Measurements from ENCODE around the gene TNP1. TPM values are rescaled to one million over a fixed set of nuclear protein-coding genes. Genes with fewer than 3 reads are reported as not detected.

TNP1 gene
- total RNA-seq, 1 experiment from 2014 or later: not detected

DNA sequence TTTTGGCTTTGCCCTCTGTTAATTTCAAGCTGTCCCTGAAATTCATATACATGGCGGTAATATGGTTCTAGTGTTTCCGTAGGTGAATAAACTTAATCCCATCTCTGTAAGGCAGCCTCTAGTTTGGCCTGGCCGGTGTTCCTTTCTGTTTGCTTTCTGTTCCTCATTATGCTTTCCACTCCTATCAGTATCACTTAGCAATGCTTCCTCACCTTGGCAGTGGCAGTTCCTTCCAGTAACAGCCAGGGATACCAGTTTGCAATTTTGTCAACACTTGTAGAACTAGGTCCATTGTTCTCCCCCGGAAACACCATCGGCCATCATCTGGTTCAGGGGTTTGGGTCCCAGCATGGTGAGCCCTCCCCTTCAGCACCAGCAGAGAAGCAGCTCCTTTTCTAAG, 18.2 kb upstream of the TNP1 start:
- in situ Hi-C loops (cut with HindIII; ENCODE audit: low sequenced_read_pairs): no loop called here
- no peak for DNase-seq (ENCODE audit: low spot score)

DNA sequence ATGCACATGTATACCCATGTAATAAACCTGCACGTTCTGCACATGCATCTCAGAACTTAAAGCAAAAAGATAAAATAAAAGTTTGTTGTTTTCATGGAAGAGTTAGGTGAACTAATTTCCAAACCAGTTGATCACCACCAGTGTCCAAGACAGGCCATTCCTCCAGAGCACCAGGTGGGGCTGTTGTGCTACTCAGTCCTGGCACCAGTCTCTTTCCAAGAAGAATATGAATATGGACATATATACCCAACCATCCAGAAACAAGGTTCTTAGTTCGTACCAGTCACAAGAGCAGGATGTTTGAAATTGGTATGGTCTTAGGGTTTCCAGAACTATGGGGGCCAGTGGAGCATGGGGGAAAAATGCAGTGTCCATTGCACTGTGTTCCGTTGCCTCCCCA, 17.2 kb upstream of the TNP1 start:
- DNase-seq (ENCODE audit: low spot score): no peak
- in situ Hi-C loops (cut with HindIII; ENCODE audit: low sequenced_read_pairs): no loop called here

- in situ Hi-C loops (cut with HindIII; ENCODE audit: low sequenced_read_pairs): no loop called here
- no peak for DNase-seq (ENCODE audit: low spot score)
These were observed 16.0 kb upstream of the TNP1 start for GRCh38 chr2:216875862-216876261.

DNA sequence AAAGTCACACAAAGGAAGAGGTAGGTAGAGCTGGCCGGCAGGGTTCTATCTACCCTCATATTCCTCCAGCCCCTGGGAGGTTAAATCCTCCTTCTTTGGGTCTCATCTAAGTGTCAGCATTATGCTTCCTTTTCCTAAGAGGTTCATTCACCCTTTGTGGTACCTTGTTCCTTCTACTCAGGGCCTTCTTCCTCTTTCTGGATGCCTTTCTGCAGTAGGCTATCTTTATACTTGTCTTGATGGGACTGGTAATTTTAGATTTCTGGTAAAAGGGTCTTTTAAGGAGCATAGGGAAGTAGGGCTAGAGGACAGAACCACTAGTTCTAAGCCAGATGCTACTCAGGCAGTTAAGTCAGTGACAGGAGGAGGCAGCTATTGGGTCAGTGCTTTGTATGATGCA, 13.7 kb upstream of the TNP1 start:
- in situ Hi-C loops (cut with HindIII; ENCODE audit: low sequenced_read_pairs): no loop called here

GRCh38 chr2:216872624-216873023, 12.8 kb upstream of the TNP1 start:
- in situ Hi-C loops (cut with HindIII; ENCODE audit: low sequenced_read_pairs): no loop called here
- no peak for DNase-seq (ENCODE audit: low spot score)

More for the DNA sequence above, 13.7 kb upstream of the TNP1 start:
- no peak for DNase-seq (ENCODE audit: low spot score)

DNA sequence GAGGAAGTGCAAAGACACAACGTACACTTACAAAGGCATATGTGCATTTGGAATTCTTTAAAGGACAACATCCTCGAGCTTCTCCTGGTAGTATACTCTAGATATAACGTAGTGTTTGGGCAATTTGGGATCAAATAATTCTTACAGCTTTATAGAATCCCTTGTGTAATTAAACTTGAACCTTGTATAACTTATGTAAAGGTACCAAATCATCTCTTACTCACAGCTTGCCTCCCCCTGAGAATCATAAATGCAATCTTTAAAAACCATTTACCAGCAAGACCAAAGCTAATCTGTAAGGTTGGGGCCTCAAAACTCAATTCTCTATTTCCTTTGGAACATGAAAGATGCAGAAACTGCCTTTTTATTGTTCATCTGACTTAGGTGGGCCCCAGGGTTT, 12.2 kb upstream of the TNP1 start:
- in situ Hi-C loops (cut with HindIII; ENCODE audit: low sequenced_read_pairs): no loop called here

GRCh38 chr2:216871333-216871934, 11.6 kb upstream of the TNP1 start:
- in situ Hi-C loops (cut with HindIII; ENCODE audit: low sequenced_read_pairs): no loop called here
- DNase-seq (ENCODE audit: low spot score): no peak

More for the DNA sequence above, 12.2 kb upstream of the TNP1 start:
- DNase-seq (ENCODE audit: low spot score): no peak

- in situ Hi-C loops (cut with HindIII; ENCODE audit: low sequenced_read_pairs): no loop called here
- no peak for DNase-seq (ENCODE audit: low spot score)
These were observed 10.9 kb upstream of the TNP1 start for GRCh38 chr2:216870508-216871332.

DNA sequence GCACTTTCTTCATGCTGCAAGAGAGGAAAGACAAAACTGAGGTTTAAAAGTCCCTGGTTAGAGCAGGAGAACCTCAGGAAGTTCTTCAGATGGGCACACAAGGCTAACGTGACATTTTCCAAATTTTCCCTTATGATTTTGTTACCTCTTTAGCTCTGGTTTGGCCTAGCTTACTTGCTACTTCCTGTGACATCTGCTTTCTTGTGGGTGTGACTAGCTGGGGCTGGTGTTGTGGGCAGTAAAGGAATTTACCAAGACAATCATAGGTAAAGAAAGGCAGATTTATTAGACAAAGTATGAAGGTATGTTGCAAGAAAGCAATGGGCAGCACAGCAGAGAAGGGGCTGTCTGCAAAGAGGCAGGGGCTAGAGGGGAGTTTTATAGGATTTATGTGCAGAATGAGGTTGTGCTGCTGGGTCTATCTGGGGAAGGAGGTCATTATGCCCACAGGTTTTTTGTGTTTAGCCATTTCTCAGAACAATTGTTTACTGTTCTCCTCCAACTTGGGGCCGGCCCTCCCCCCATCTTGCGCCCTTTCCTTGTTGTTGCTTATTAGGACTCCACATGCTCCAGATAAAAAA, 6.7 kb upstream of the TNP1 start:
- no peak for DNase-seq (ENCODE audit: low spot score)
- in situ Hi-C loops (cut with HindIII; ENCODE audit: low sequenced_read_pairs): no loop called here

DNA sequence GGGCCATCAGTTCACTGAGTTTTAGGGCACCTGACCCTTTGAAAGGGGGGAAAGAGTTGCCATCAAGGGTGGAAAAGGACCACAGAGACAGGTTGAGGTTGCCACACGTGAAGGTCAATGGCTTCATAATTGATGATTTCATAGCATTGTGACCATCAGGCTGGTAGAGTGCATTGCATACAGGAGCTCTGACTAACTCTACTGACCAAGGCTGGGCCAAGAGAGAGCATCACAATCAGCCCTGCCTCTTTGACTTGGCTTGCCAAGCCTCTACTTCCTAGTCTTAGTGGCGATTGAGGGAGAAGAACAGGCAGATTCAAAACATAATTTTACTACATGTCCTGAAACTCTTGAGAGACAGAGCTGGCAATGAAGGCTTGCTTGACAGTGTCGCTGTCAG, 5.8 kb upstream of the TNP1 start:
- no peak for DNase-seq (ENCODE audit: low spot score)
- in situ Hi-C loops (cut with HindIII; ENCODE audit: low sequenced_read_pairs): no loop called here

GRCh38 chr2:216863946-216864345, 4.1 kb upstream of the TNP1 start:
- DNase-seq (ENCODE audit: low spot score): no peak
- in situ Hi-C loops (cut with HindIII; ENCODE audit: low sequenced_read_pairs): no loop called here

DNA sequence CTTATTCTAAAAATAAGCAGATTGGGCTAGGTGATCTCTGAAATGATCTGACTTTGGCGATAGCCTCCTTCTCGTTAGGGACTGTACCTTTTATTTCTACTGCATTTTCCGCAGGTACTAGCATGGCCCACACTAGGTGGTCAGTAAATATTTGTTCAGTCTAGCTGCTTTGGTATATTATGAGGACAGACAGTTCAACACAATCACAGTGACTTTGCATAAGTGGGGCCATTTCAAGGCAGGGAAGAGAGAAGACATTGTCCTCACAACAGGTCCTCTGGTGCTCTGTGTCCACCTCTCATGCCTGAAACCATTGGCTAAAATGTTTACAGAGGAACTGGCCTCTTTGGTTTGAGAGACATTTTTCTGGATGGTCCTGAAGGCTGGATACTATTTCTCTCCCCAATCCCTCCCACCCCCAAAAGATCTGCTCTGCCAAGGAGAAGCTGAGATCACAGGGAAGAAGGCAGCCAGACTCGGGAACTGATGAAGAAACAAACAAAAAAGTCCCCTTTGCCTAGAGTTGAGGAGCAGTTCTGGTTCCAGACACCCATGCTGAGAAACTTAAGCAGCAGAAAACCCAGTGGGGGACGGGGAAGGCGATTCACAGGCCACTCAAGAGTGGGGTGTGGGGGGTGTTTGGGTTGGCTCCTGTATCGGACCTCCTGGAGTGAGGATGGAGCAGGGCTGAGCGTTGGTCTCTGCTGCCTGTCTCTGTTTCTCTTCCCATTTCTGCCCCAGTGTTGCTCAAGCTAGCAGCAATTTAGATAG, 2.9 kb upstream of the TNP1 start:
- in situ Hi-C loops (cut with HindIII; ENCODE audit: low sequenced_read_pairs): no loop called here

DNA sequence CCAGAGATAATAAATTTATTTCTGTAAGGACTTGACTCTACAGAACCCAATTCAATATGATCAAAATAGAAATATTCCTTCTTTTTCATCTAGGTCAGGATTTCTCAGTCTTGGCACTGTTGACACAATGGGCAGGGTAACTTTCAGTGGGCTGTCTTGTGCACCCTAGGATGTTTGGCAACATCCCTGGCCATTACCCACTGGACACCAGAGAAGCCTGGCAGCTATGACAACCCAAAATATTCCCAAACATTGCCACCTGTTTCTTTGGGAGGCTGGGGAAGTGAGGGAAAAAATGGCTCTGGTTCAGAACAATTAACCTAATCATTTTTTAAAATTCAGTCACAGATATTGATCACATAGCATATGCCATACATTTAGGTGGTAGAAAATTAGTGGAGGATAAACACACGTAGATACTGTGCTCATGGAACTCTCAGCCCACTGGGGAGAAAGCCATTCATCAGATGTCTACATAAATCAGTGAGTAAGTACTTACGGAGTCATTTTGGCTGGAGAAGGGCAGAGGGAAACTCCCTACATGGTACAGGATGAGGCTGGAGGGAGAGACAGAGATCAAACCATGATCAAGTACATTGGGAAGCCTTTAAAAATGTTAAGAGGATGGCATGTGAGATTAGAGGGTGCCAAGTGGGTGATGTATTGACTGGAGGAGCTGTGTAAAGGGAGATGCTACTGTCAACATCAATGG, 718 bp upstream of the TNP1 start:
- DNase-seq (ENCODE audit: low spot score): peak; percentile 51
- in situ Hi-C loops (cut with HindIII; ENCODE audit: low sequenced_read_pairs): no loop called here

More for the DNA sequence above, 2.9 kb upstream of the TNP1 start:
- DNase-seq (ENCODE audit: low spot score): no peak

GRCh38 chr2:216858312-216858711, 1.6 kb downstream of the TNP1 start:
- no peak for DNase-seq (ENCODE audit: low spot score)
- in situ Hi-C loops (cut with HindIII; ENCODE audit: low sequenced_read_pairs): no loop called here

- DNase-seq (ENCODE audit: low spot score): no peak
- in situ Hi-C loops (cut with HindIII; ENCODE audit: low sequenced_read_pairs): no loop called here
These were observed 2.7 kb downstream of the TNP1 start for GRCh38 chr2:216857131-216857550.

DNA sequence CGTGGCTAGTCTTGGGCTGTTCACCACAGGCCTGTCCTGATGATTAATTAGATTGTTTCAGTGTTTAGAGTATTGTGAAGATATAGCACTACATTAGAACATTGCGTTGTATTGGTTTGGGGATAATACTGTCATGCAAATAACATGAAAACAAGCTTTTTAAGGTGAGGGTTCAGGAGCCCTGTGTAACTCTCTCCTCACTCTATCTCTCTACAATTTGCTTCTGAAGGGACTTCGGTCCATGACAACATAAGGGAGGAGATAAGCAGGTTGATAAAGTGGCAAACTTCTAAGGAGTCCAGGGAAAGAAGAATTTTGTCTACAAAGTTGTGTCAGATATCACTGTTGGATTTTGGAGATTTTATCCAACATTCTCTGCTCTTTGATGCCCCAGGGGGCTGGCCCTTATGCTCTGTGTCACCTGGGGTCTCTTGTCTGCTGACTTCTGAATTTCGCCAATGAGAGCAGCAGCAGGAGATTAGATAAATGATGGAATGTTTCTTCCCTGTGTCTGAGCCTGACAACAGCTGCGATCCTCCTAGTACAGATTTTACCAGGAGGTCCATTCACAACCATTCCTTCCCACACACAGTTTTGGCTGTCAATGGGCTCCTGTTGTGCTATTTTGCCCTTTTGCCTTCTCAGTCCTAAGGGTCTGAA, 3.3 kb downstream of the TNP1 start:
- in situ Hi-C loops (cut with HindIII; ENCODE audit: low sequenced_read_pairs): no loop called here
- DNase-seq (ENCODE audit: low spot score): no peak

GRCh38 chr2:216855605-216856004, 4.3 kb downstream of the TNP1 start:
- in situ Hi-C loops (cut with HindIII; ENCODE audit: low sequenced_read_pairs): no loop called here
- DNase-seq (ENCODE audit: low spot score): no peak

GRCh38 chr2:216855079-216855478, 4.8 kb downstream of the TNP1 start:
- in situ Hi-C loops (cut with HindIII; ENCODE audit: low sequenced_read_pairs): no loop called here
- no peak for DNase-seq (ENCODE audit: low spot score)

All from G401 (cell line).